ENCODE results near the gene PPP4R3A. TPM values are rescaled to one million over a fixed set of nuclear protein-coding genes. Genes with fewer than 3 reads are reported as not detected.

Gene PPP4R3A
- total RNA-seq, 2 experiments from 2014 or later, result 84.7 to 119 TPM

GRCh38 chr14:91414475-91414833, 95.7 kb downstream of the PPP4R3A start:
- peaks cover 76% of the 10 kb centered on the region for H3K79me2 ChIP-seq (ENCODE audit: insufficient read depth, low read depth, low read length)
- H3K4me2 ChIP-seq (ENCODE audit: low read length), result peak overlapping the region; percentile 99
- H4K20me1 ChIP-seq (ENCODE audit: insufficient read depth, low read length), result peaks cover 41% of the 10 kb centered on the region
- peak overlapping the region; percentile 89 for H3K4me3 ChIP-seq (ENCODE audit: low read depth, low read length, poor library complexity, severe bottlenecking)
- TF ChIP-seq CTCF (conservative IDR thresholded peaks at IDR 0.05; ENCODE audit: low read length) (no peak), EZH2phosphoT487 (IDR thresholded peaks at IDR 0.05; ENCODE audit: borderline replicate concordance, low read depth, low read length) (no peak)
- DNase-seq (ENCODE audit: low spot score), result no peak
- intact Hi-C loops (cut with micrococcal nuclease; ENCODE audit: unreplicated experiment), result no loop called here
- BruUV-seq (replicated peaks), result no TSS peak
- H3K27ac ChIP-seq (ENCODE audit: low read depth, low read length, poor library complexity, severe bottlenecking), result peak overlapping the region; percentile 94
- ChIA-PET POLR2A (interaction anchor here (0.8 to 12.4 kb wide), 7 partner anchors 13 to 90 kb away, joined by 3 to 196 read pairs (median 10); no protein-coding TSS in a partner anchor), CTCF (ENCODE audit: unreplicated experiment) (interaction anchor here (0.6 to 3.7 kb wide), 6 partner anchors 16 to 91 kb away, joined by 3 to 15 read pairs (median 5); no protein-coding TSS in a partner anchor)
- no peaks in the 10 kb centered on the region for H3K9me2 ChIP-seq (ENCODE audit: insufficient read depth, low read length)
- H3K9me3 ChIP-seq (ENCODE audit: low read length), result no peaks in the 10 kb centered on the region
- H3K4me1 ChIP-seq (ENCODE audit: insufficient read depth, low read length, poor library complexity, severe bottlenecking), result peaks cover 67% of the 10 kb centered on the region
- peaks cover 74% of the 10 kb centered on the region for H3K36me3 ChIP-seq (ENCODE audit: insufficient read depth, low read length)
- no peak overlapping the region for H2AFZ ChIP-seq (ENCODE audit: low read length)

GRCh38 chr14:91413547-91414474, 96.3 kb downstream of the PPP4R3A start:
- H3K4me3 ChIP-seq (ENCODE audit: low read depth, low read length, poor library complexity, severe bottlenecking), result peak overlapping the region; percentile 89
- peak overlapping the region; percentile 94 for H3K27ac ChIP-seq (ENCODE audit: low read depth, low read length, poor library complexity, severe bottlenecking)
- CTCF ChIA-PET (ENCODE audit: unreplicated experiment), result interaction anchor here (0.8 to 3.7 kb wide), 5 partner anchors 10 to 90 kb away, joined by 4 to 15 read pairs (median 4); no protein-coding TSS in a partner anchor
- H3K79me2 ChIP-seq (ENCODE audit: insufficient read depth, low read depth, low read length), result peaks cover 83% of the 10 kb centered on the region
- POLR2A ChIA-PET, result interaction anchor here (0.8 to 12.4 kb wide), 7 partner anchors 13 to 164 kb away, joined by 3 to 196 read pairs (median 7); no protein-coding TSS in a partner anchor
- no peak overlapping the region for H2AFZ ChIP-seq (ENCODE audit: low read length)
- H3K36me3 ChIP-seq (ENCODE audit: insufficient read depth, low read length), result peaks cover 81% of the 10 kb centered on the region
- no TSS peak for BruUV-seq (replicated peaks)
- no peaks in the 10 kb centered on the region for H3K9me2 ChIP-seq (ENCODE audit: insufficient read depth, low read length)
- peaks cover 68% of the 10 kb centered on the region for H3K4me1 ChIP-seq (ENCODE audit: insufficient read depth, low read length, poor library complexity, severe bottlenecking)
- TF ChIP-seq CTCF (conservative IDR thresholded peaks at IDR 0.05; ENCODE audit: low read length) (no peak), EZH2phosphoT487 (IDR thresholded peaks at IDR 0.05; ENCODE audit: borderline replicate concordance, low read depth, low read length) (no peak)
- peak overlapping the region; percentile 99 for H3K4me2 ChIP-seq (ENCODE audit: low read length)
- H4K20me1 ChIP-seq (ENCODE audit: insufficient read depth, low read length), result peaks cover 42% of the 10 kb centered on the region
- DNase-seq (ENCODE audit: low spot score), result peak; percentile 51
- H3K9me3 ChIP-seq (ENCODE audit: low read length), result no peaks in the 10 kb centered on the region
- intact Hi-C loops (cut with micrococcal nuclease; ENCODE audit: unreplicated experiment), result no loop called here

All from OCI-LY7 (cell line).